GM10847 (cell line): ENCODE measurements around the gene CPED1.

Experiments used
- POLR2A ChIP-seq: IDR thresholded peaks from 2 replicates; pipeline ENCODE4 v1.6.1; 2011; ENCODE audit not compliant: insufficient read length; ENCODE audit errors: extremely low read depth

CPED1 gene

GRCh38 chr7:121323515-121324302 lies 335.2 kb downstream of the CPED1 start:
- no peak for TF ChIP-seq POLR2A

- TF ChIP-seq POLR2A: no peak
These were observed 339.2 kb downstream of the CPED1 start for GRCh38 chr7:121327671-121328070.

DNA sequence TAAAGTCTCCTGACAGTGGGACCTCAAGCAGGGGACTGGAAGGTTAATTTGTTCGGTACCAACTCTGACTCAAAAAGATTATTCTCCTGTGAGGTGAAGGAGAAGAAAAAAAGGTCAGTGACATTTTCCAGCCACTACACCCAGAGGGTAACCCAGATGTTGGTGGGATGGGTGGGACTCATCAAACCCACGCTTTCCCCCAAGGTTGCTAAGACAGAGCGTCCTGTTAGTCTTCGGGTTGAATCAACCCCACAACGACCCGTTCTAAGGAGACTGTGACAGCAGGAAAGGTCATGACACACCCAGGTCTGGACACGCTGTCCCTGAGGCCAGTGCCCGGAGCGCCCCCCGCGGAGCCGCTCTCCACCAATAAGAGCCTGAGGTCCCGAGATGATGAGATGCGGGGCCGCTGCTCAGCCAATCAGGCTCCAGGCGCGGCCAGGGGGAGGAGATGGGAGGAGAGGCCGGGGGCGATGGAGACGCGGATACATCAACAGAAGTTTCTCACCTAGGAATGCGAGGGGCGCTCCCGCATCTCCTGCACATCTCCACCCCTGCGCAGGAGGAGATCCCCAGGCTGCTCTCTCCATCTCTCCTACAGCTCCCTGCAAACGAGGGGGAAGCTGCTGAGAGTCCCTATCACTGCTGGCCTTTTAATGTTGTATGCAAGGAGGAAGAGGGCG lies 340.1 kb downstream of the CPED1 start, which contains the start of gene WNT16:
WNT16 (plus strand) TSS at position 493 of the 683 bp plus-strand sequence. CDS start 293 bp downstream, outside the sequence.
- TF ChIP-seq POLR2A: no peak

GRCh38 chr7:121329191-121330052 lies 340.9 kb downstream of the CPED1 start:
- TF ChIP-seq POLR2A: no peak

- TF ChIP-seq POLR2A: no peak
These were observed 341.7 kb downstream of the CPED1 start for GRCh38 chr7:121330053-121330833.

DNA sequence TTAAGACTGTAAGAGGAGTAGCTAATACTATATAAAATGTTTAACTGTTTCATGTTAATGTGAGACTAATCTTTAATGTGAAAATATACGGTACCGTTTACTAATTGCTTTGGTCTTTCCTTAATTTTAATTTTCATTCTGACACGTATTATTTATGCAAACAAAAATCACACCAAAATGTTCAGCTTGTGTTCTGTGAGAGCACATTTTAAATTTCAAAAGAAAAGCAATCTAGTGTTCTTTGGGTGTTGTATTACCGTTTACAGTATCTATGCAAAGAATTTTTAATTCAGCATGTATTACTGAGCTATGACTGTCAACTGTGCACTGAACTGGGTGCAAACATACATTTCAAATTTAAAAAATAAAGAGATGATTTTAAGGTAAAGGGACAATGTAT lies 342.5 kb downstream of the CPED1 start:
- TF ChIP-seq POLR2A: no peak

DNA sequence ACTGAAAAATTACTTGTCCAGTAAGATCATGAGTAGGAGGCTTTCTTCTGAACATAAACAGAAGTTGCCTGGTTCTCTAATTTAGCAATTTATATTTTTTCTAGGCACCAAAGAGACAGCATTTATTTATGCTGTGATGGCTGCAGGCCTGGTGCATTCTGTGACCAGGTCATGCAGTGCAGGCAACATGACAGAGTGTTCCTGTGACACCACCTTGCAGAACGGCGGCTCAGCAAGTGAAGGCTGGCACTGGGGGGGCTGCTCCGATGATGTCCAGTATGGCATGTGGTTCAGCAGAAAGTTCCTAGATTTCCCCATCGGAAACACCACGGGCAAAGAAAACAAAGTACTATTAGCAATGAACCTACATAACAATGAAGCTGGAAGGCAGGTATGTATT lies 343.1 kb downstream of the CPED1 start:
- no peak for TF ChIP-seq POLR2A

- no peak for TF ChIP-seq POLR2A
These were observed 345.9 kb downstream of the CPED1 start for GRCh38 chr7:121334376-121334775.

GRCh38 chr7:121334875-121335648 lies 346.6 kb downstream of the CPED1 start:
- TF ChIP-seq POLR2A: no peak

DNA sequence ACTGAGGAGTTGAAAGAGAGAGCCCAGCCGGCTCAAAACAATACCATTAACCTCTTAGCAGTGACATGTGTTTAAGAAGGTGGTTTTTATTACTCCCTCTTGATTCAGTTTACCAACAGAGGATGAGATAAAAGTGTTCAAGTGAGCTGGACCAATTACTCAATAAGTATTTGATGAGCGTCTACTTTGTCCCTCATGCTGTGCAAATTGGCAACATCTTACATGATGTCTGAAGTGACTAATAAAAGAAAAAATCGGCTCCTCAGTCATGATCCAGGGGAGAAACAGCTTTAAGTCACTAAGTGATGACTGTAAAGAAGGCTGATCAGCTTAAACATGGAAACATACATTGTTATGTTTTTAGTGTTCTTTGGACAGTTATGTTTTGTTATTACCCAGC lies 348.1 kb downstream of the CPED1 start:
- no peak for TF ChIP-seq POLR2A

DNA sequence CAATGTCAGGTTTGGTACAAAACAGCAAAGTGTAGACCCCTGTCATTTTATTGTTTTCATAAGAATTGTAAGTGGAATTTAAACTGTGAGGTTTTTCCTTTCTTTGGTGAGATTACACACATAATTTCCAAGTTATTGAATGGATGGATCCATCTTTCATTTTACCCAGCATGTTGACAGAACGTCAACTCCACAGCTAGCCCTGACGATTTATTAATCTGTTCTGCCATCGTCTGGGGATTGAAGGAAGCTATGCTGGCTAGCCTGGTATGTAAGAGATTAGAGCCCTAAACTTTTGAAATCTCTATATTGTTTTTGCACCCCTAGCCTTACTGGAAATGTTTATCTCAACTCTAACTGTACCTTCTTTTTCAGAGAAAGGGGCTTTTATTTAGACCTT lies 348.9 kb downstream of the CPED1 start:
- no peak for TF ChIP-seq POLR2A

GRCh38 chr7:121339082-121339481 lies 350.6 kb downstream of the CPED1 start:
- TF ChIP-seq POLR2A: no peak

DNA sequence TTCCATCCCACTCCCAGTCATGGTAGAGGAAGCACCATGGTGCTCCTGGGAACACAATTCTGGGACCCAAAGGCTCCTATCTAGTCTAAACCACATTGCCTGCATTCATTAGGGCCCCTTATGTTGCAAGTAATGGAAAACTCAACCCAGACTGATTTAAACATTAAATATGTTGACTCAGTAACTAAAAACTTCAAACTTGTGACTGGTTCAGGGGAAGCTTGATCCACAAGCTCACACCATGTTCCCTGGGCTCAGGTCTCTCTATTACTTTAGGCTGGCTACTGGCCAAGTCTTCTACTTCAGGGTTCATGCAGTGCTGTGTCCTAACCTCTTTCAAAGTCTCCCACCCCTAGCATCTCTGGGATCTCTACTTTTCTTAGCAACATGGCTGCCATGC lies 353.4 kb downstream of the CPED1 start:
- no peak for TF ChIP-seq POLR2A

- no peak for TF ChIP-seq POLR2A
These were observed 354.1 kb downstream of the CPED1 start for GRCh38 chr7:121342631-121343030.
